Measurements from ENCODE around the gene LYST.
"Not testable (repeated sequence)": the region's sequence is repeated elsewhere in the genome, so short reads cannot be mapped to it uniquely, and the experiment has no call there.

LYST gene

DNA sequence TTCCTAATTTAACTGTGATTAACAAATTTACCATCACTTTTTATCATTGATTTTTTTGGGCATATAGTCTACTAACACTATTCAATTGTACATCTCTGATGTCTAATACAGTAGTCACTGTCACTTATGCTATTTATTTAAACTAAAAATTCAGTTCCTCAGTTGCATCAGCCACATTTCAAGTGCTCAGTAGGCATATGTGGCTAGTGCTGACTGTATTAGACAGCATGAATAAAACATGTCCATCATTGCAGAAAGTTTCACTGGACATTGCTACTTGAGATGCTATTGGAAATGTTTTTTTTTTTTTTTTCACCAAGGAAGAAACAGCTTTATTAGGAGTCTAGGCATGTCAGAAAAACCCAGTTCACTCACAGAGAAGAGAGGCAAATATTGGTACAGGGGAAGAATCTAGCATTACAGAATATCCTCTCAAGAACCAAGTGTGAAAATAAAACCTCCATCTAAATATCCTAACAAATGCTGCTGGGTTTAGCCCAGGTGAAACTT lies 109.1 kb downstream of the LYST start:
- no peak for DNase-seq

DNA sequence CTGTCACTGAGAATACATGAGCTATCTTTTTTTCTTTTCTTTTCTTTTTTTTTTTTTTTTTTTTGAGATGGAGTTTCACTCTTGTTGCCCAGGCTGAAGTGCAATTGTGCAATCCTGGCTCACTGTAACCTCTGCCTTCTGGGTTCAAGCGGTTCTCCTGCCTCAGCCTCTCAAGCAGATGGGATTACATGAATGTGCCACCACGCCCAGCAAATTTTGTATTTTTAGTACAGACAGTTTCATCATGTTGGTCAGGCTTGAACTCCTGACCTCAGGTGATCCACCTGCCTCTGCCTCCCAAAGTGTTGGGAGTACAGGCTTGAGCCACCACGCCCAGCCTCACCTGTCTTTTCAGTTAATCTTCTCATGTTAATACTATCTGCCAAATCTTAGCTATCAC lies 112.5 kb downstream of the LYST start:
- DNase-seq: not testable (repeated sequence)

DNA sequence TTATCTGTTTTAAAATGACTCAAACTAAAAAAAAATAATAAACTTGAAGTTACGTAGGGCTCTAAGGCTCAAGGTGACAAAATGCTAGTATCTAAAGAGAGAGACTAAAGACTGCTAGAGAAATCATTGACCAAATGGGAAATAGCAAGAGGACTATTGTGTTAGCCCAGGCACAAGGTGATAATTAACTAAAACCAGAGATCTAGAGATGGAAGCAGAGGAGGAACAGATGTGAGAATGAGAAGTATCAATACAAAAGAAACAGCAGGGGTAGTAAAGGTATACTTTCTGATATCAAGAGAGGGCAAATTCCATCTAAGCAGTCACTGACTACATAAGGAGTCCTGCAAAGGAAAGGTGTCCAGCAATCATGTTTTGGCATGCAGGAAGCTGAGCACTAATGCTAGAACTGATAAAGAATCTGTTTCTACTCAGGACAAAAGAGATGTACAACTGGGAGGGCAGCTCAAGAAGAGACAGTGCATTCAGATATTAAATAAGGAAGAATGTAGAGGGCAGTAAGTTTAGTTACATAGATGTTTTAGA lies 116.9 kb downstream of the LYST start:
- no peak for DNase-seq

DNA sequence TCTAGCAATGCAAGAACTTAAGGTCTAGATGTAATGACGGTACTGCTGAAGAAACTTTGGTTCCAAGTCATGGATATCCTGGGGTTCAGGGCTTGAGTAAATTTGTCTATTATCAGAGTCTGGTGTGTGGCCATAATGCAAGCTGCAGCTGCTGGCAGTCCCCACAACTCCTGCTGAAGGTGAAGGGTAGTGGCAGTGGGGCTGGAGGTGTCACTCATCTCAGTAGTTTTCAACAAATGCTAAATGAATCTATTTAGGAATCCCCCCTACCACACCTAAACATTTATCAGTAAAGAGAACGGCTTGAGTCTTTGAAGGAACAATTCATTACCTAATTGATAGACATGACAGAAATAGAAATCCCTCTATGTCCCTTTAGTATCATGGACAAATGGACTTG lies 118.0 kb downstream of the LYST start:
- DNase-seq: no peak

DNA sequence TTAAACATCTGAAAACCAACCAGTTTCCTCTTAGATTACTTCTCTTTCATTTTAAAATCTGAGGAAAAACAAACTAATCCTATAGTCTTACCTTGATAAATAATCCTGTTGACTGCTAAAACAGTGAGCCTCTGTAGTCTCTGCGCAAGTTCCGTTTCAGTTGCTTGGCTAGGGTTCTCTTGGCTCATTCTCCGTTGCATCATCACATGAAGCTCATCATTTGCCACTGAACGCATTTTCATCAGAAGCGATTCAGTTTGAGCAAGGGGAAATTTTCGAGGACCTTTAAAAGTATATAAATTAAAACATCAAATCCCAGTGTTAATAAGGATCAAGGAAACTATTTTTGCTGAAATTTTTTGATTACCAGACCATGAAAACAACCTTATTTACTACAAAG lies 120.5 kb downstream of the LYST start:
- DNase-seq: no peak

DNA sequence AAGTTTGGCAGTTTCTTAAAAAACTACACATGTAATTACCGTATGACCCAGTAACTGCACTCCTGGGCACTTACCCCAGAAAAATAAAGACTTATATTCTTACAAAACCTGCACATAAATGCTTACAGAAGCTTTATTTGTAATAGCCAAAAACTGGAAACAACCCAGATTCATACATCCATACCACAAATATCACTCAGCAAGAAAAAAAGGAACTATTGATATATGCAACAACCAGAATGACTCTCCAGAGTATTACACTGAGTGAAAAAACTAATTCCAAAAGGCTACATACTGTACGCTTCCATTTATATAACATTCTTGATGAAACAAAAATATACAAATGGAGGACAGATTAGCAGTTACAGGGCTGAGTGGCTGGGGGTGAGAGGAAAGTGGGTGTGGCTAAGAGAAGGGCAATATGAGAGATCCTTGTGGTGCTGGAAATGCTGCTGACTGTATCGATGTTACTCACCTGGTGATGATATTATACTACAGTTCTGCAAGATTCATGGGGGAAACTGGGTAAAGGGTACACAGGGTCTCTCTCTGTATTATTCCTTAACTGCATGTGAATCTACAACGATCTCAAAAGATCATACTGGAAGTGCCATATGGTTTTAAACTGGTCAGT lies 121.1 kb downstream of the LYST start:
- DNase-seq: no peak

DNA sequence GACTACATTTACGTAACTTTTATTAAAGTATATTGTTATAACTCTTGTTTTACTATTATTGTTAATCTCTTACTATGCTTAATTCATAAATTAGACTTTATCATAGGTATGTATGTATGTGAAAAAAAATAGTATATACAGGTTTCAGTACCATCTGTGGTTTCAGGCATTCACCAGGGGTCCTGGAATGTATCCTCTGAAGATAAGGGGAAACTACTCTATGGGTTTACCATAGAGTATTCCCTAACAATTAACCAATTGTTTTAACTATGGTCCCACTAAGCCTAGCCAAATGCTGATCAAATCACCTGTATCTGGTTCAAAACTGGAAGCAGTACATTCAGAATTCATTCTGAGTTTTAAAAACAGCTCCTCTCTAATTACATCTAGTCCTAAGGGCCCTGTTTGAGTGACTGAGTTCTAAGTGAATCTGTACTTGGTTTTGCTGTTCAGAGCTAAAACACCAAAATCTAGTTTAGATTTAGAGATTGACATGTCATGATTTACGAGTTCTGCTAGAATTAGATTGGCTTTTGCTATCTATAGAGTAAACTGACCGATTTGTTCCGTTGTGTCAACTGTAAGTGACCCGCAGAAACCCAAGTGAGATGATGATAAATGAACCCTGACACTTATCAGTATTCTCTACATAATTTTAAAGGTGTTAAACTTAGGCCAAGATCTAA lies 123.6 kb downstream of the LYST start:
- DNase-seq: no peak

DNA sequence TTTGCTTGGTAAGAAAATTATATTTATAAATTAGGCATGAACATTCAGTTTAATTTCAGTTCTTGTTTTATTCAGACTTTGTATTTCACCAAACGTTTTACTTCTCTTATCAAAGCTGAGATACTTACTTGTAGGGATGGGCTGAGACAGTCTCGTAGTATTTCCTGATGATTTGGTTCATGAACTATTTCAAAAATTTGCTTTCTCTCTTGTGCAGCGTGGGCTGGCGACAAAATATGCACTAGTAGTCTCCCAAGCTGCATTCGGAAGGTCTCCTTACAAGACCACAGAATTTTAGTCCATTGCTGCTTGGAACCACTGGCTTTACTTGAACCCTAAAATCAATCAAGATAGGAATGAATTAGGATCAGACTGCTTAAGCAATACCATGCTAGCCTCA lies 125.4 kb downstream of the LYST start:
- no peak for DNase-seq

DNA sequence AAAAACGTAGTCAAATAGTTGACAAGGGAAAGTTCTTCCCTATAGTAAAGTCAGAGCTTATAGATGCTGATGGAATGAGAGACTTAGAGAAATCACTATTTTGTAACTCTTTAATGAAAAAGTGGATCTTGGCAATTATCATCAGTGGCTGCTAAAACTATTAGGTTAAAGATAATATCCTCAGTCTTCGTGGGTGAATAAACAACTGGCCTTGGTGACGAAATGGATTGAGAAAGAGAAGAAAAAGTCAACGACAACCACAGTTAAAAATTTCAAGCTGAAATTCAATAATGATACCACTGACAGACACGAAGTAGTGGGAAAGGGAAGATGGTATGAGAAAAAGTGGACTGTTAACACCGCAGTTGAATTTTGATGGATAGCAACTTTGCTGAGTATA lies 127.1 kb downstream of the LYST start:
- no peak for DNase-seq

DNA sequence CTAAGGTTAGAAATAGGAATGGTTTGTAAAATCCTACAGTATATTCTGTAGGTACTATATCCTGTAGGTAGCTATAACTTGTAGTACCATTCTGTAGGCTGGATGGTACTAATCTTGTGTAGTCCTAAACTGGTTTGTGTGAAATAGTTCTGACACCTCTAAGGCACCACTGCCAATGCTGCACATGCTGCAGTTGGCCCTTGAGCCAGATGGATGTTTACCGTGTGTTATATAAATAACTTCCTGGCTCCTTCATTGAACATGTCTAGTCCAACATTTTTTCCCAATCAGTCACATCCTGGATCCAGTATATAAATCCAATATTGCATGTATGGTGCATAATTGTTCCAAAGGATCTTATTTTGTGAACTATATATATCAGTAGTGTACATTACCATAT lies 127.6 kb downstream of the LYST start:
- no peak for DNase-seq

DNA sequence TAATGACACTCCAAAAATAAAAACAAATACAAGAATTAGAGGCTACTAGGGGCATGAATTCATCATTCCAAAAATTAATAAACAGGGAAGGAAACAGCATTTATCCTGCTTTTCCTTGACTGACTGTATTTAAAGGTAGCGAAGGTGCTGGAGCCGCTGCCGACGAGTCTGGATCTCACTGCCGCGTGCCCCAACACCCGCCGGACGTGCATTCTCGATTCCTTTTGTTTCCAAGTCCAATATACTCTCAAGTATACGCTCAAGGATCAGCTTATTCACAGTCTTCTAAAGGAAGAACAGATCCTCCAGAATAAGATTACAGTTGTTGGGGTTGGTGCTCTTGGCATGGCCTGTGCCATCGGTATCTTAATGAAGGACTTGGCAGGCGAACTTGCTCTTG lies 129.0 kb downstream of the LYST start:
- no peak for DNase-seq

DNA sequence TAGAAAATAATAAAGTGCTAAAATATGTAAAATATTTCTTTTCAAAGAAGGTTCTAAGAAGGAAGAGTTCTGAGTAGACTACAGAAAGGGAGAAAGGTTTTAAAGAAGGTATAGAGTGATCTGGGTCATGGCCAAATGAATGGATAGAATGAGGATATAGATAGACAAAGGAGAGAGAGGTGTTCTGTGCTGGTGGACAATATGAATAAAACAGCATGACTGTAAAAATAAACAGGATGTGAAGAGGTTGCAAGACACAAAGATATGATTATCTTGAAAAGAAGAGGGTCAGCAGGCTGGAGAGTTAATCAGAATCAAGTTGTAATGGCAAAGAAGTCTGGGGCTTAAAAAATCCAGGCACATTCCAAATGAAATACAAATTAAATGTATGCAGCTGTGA lies 130.4 kb downstream of the LYST start:
- no peak for DNase-seq

DNA sequence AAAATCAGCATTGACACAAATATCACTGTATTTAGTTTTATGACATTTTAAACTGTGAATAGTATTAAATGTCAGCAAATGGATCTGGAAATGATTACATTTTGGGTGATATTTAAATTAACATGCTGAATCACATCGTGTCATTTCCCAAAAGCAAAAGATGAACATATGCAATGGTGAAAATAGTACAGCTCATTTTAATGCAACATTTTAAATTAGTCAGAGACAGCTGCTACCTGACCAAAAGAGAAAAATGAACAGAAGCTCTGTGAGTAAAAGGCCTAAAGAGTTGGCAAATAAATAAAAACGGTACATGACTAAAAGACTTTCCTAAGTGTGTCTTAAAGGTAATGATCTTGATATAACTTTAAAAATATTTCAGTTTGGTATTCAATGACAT lies 131.1 kb downstream of the LYST start:
- no peak for DNase-seq

DNA sequence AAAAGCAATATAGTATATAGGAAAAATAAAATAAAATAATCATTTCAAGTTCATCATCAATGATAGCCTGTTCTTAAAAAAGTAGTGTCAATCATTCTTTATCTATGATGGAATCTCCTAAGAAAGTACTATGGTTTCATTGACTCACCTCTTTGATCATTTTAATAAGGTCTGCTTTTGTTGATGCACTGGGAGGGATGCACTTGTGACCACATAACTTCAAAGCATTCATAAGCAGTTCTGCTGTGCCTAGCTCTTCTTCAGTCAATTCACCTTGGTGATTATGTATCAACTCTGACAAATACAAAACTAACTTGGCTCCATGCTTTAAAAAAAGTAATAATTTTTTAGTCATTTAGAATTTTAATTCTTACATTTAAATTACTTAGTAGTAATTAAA lies 132.4 kb downstream of the LYST start:
- DNase-seq: no peak

DNA sequence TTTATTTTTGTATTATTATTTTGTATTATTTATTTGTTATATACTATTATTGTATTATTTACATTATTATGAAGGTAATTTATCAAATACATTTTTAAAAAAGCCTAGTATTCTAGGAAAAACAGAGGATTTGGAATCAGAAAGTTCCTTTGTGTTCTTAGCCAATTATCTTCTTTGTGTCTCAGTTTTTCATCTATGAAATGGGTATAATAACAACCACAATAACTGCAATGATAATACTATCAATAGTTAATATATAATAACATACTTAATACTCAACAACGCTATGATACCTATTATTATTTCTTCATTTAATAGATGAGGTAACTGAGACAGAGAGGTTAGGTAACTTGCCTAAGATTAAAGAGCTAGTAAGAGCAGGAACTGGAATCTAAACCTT lies 136.7 kb downstream of the LYST start:
- no peak for DNase-seq

DNA sequence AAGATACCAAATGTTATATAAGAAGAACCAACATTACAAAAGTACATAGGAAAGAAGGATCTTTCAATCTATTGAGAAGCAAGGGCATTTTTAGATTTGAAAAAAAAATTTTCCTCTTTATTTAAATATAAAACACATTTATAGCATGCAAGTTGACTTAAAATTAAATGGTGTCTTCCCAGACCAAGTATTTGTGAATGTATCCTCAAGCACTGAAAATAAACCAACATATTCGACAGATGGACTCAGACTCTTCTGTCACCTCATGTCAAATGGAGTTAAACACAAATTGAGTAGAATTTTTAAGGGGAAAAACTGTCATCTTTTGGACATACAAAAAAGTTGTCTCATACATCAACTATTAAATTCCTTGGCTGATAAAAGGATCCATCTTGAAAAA lies 140.1 kb downstream of the LYST start:
- no peak for DNase-seq

DNA sequence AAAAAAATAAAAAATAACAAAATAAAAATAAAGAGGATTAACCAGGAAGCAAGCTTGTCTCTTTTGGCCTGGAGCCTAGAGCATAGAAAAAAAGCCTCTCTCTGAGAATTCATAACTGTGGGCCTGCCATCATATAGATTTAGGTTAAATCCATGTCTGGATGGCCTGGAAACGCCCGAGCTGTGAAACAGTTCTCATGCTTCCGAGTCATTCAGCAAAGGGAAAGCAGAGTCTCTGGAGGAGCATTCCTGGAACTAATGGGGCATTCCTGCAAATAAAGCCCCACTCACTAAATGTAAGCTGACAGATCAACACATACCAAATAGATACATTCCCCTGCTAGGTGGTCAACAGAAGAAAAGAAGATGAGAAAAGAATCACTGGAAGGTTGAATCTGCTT lies 141.3 kb downstream of the LYST start:
- DNase-seq: no peak

DNA sequence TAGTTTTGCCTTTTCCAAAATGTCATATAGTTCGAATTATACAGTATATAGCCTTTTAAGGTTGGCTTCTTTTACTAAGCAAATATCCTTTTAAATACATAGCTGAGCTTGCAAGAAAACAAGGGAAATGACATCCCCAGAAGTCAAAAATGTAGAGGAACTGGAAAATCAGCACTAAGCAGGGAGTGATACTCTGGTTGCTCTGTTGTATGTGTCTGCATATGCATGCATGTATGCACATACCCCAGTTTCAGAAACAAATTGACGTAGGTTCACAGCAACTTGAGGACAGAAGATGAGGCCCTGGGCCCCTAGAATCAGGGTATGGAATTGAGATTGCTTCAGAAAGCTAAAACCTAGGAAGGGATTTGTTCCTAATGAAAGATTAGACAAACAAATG lies 142.0 kb downstream of the LYST start:
- DNase-seq: no peak

DNA sequence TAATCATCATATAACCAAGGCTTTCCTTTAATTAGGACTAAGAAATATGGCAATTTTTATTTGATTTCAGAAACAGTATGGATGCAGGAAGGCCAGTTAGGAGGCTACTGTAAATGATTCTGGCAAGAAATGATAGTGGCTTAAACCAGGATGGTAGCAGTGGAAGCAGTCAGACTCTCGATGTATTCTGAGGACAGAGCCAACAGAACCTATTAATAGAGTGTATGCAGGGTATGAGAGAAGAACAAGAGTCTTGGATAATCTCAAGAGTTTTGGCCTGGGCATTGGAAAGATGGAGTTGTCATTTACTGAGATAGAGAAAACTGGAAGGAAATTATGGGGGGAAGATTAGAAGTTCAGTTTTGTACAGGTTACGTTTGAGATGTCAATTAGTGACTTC lies 143.8 kb downstream of the LYST start:
- no peak for DNase-seq

DNA sequence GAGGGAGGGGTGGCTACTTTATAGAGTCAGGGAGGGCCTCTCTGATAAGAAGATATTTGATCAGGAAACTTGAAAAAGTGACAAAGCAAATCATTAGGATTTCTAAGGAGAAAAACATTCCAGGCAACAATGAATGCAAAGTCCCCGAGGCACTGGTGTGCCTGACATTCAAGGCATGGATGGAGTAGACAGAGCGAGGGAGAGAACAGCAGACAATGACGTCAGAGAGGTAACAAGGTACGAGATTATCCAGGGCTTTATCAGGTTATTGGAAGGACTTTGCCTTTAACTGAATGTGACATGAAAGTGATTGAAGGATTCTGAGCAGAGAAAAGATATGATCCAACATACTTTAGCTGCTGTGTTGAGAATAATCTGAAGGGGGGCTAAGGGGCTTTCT lies 144.7 kb downstream of the LYST start:
- no peak for DNase-seq

DNA sequence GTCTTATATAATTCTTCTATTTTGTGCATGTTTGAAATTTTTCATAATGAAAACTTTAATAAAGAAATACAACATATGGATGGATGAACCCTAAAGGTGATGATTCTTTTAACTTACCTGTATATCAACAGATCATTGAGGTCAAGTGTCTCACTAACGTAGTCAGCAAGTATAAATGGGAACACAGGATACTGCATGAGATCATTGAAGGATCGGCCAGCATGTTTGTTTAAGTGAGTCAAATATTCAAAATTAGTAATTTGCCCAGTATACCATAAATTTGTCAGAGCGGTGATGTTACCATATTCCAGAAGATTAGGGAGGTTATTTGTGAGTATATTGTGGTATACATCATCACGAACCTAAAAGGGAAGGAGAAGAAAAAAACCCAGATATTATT lies 146.2 kb downstream of the LYST start:
- DNase-seq: no peak

DNA sequence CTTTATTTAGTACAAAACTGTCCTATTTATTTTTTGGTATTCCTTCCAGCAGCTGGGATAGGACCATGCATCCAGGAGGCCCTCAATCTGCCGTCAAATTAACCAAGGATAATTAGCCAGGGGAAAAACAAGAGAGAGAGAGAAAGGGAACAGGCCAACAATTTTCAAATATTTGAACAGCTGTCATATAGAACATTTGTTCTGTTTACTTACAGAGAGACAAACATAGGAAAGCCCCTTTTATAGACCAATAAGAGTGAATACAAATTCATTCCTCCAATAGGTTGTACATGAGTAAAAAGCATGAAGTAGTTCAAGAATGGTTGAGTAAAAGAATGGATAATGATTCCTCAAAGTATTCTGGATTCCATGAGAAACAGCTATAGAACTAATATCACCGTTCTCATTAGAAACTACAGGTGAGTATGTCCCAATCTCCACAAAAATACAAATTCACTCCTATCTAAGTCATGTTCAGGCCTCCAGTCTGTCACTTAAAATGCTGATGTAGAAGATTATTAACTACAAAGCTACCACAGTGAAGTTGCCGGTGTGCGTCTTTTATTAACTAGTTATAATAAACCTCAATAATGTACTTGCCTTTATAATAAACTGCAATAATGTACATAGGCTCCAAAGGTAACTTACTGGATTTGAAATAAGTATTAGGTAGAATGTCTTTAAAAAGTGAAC lies 152.4 kb downstream of the LYST start:
- no peak for DNase-seq

DNA sequence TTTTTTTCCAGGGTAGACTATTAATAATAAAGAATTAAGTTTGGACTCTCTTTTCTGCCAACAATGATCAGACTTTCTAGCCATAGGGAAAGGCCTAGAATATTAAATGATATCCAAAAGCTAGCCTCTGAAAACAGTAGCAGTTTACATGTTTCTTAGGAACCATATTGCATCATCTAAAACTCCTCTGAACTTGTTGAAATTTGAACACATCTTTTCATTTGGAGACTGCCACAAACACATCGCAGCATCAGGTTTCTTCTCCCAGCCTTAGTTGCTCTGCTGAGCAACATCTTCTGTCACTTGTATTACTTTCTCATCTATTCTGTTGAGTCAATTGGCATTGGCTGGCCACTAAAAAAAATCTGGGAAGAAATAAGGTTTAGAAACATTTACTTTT lies 153.9 kb downstream of the LYST start:
- DNase-seq: no peak

DNA sequence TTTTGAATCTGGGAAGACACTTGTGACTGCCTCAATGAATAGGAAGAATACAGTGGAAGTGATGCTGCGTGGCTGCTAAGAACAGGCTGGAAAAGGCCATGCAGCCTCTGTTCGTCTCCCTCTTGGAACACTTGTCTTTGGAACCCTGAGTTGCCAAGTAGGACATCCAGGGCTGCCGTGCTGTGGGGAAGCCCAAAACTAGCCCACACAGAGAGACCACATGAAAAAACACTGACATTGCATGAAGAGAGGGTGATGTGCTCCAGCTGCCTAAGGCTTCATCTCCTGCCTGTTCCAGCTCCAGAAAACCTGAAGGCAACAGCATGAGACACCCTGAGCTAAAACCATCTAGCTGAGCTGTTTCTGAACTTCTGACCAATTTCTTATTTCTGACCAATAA lies 156.0 kb downstream of the LYST start:
- DNase-seq: no peak

Measured in stimulated activated CD4-positive, alpha-beta T cell treated with anti-CD3 and anti-CD28 coated beads, Interleukin-2, amount 100 ng/mL, for 48 hours (primary cell).